ENCODE data around the gene PRKD1. TPM values are rescaled to one million over a fixed set of nuclear protein-coding genes. Genes with fewer than 3 reads are reported as not detected.

The PRKD1 gene
- total RNA-seq, result 10.1 and 10.8 TPM in 2 replicates

GRCh38 chr14:29927376-29928116 lies at the start of gene PRKD1:
TSS of gene PRKD1 (minus strand) at chr14:29927847.

Small RNA genes within 50 kb of the gene (small RNA-seq; reads per million reads assigned to genes)
- gene RNU6-1234P, result not detected

All from thoracic aorta endothelial cell (primary cell).